Ovary (tissue), 9 donors: ENCODE results near the gene DTX4. TPM values are rescaled to one million over a fixed set of nuclear protein-coding genes. Genes with fewer than 3 reads are reported as not detected.
A peak's percentile ranks its signal among the peaks of the same experiment; 100 is the strongest.

Experiments used
- DNase-seq, 5 donors: peaks; one replicate each; pipeline ENCODE4 v3.0.0-alpha.2; 2019 to 2020
- H3K27ac ChIP-seq, 2 donors: fragments of 200-600 bp; one replicate each; pipeline versions ENCODE4 v1.5.1 to v1.8.0; 2019 to 2022
- H3K27me3 ChIP-seq: fragments of 200-600 bp; one replicate; pipeline ENCODE4 v1.8.0; 2022
- H3K36me3 ChIP-seq: fragments of 200-600 bp; sonication (generic); one replicate; pipeline ENCODE4 v1.5.1; 2019
- H3K4me1 ChIP-seq: one replicate; pipeline ENCODE4 v1.8.1; 2013; ENCODE audit warnings: mild to moderate bottlenecking, moderate library complexity; ENCODE audit not compliant: insufficient read depth
- H3K4me3 ChIP-seq: fragments of 200-600 bp; sonication (generic); one replicate; pipeline ENCODE4 v1.5.1; 2017
- H3K9me3 ChIP-seq, 2 donors: fragments of 200-600 bp in 1 of 2; sonication (generic) in 1 of 2; one replicate each; pipeline versions ENCODE4 v1.5.1 to v1.8.1; 2013 to 2019; ENCODE audit warnings: mild to moderate bottlenecking in 1 of 2, moderate library complexity in 1 of 2
- EP300 ChIP-seq: sonication (generic); formaldehyde crosslinking; IDR thresholded peaks from one replicate; pipeline ENCODE4 v1.6.1; 2017; ENCODE audit warnings: antibody characterized with exemption
- POLR2A ChIP-seq: fragments of 450-650 bp; IDR thresholded peaks from one replicate; pipeline ENCODE4 v1.6.1; 2017; ENCODE audit warnings: antibody characterized with exemption, mild to moderate bottlenecking, moderate library complexity
- whole genome bisulfite sequencing, 3 donors: extraction: QIAGEN DNeasy Blood & Tissue Kit in 1 of 3; methylation state at CpG; one replicate each; pipeline versions ENCODE4 v1.1.5 to v1.1.7; 2013 to 2017; 5-methylcytosine and 5-hydroxymethylcytosine counted together
- intact Hi-C, 4 donors: fragments of 100-400 bp; cut with DNase I; formaldehyde crosslinking; loops; one replicate each; pipeline versions ENCODE4 v1.11.0 to v1.15.1; 2022 to 2023
- polyA plus RNA-seq, 2 donors: library from polyadenylated mRNA; stranded (reverse); fragments of 200-250 nt in 1 of 2; fragments of 350-450 nt in 1 of 2; fragmentation: Illumina TruSeq in 1 of 2; extraction: RNeasy Lipid Tissue Mini Kit (QIAGEN cat#74804) in 1 of 2; gene quantifications; one replicate each; pipeline ENCODE4 v1.2.3, GENCODE V29; 2013 to 2014
- total RNA-seq, 7 donors: library from RNA; depleted of rRNA in 2 of 7; stranded (reverse); fragments of >200 nt in 2 of 7; fragmentation: NEBNext Ultra II Directional in 3 of 7; extraction: Animal tissue kit (Norgen Biotek cat#: 25700) in 3 of 7; gene quantifications; one replicate each; pipeline versions ENCODE4 v1.1.0 to v1.2.4, GENCODE V29; 2016 to 2023
- TF ChIP-seq, protein P1 (sequence below), 3 donors: fragments of 450-650 bp in 2 of 3; fragments of 200-600 bp in 1 of 3; IDR thresholded peaks; one replicate each; pipeline versions ENCODE4 v1.5.1 to v1.8.0; 2016 to 2022; ENCODE audit warnings: antibody characterized with exemption in 3 of 3, mild to moderate bottlenecking in 1 of 3
- donor health status: DM: no; HTN: no; CAD: no; lungs with moderate emphysema.
- donor health status: DM: no; HTN: no; CAD: no.
- donor health status: Bipolar disorder and iron deficiency.
- donor health status: DM: yes; HTN: yes; CAD: no.
- donor health status: DM: no; HTN: no; CAD: no.
- donor health status: DM: yes; HTN: yes; CAD: no.

The DTX4 gene
- total and polyA plus RNA-seq, 9 donors = 6.1 to 21.5 (median 16.9) TPM

DNA sequence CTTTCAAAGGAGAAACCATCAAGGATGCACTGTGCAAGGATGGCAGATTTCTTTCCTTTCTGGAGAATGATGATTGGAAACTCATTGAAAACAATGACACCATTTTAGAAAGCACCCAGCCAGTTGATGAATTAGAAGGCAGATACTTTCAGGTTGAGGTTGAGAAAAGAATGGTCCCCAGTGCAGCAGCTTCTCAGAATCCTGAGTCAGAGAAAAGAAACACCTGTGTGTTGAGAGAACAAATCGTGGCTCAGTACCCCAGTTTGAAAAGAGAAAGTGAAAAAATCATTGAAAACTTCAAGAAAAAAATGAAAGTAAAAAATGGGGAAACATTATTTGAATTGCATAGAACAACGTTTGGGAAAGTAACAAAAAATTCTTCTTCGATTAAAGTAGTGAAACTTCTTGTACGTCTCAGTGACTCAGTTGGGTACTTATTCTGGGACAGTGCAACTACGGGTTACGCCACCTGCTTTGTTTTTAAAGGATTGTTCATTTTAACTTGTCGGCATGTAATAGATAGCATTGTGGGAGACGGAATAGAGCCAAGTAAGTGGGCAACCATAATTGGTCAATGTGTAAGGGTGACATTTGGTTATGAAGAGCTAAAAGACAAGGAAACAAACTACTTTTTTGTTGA lies 19.5 kb upstream of the DTX4 start:
- no peaks in the 10 kb centered on the region for H3K9me3 ChIP-seq
- WGBS, 3 donors = 89 to 96% (median 93%) methylated on average over 8 of the region's 8 CpGs
- intact Hi-C loops = no loop called here
- no peak overlapping the region for H3K27ac ChIP-seq
- DNase-seq = no peak
- no peaks in the 10 kb centered on the region for H3K36me3 ChIP-seq
- H3K27me3 ChIP-seq = no peaks in the 10 kb centered on the region
- TF ChIP-seq, protein P1, sequence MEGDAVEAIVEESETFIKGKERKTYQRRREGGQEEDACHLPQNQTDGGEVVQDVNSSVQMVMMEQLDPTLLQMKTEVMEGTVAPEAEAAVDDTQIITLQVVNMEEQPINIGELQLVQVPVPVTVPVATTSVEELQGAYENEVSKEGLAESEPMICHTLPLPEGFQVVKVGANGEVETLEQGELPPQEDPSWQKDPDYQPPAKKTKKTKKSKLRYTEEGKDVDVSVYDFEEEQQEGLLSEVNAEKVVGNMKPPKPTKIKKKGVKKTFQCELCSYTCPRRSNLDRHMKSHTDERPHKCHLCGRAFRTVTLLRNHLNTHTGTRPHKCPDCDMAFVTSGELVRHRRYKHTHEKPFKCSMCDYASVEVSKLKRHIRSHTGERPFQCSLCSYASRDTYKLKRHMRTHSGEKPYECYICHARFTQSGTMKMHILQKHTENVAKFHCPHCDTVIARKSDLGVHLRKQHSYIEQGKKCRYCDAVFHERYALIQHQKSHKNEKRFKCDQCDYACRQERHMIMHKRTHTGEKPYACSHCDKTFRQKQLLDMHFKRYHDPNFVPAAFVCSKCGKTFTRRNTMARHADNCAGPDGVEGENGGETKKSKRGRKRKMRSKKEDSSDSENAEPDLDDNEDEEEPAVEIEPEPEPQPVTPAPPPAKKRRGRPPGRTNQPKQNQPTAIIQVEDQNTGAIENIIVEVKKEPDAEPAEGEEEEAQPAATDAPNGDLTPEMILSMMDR (IDR thresholded peaks at IDR 0.05) = no peak
- TF ChIP-seq POLR2A (no peak), EP300 (no peak)
- H3K4me1 ChIP-seq = no peaks in the 10 kb centered on the region
- no peak overlapping the region for H3K4me3 ChIP-seq

DNA sequence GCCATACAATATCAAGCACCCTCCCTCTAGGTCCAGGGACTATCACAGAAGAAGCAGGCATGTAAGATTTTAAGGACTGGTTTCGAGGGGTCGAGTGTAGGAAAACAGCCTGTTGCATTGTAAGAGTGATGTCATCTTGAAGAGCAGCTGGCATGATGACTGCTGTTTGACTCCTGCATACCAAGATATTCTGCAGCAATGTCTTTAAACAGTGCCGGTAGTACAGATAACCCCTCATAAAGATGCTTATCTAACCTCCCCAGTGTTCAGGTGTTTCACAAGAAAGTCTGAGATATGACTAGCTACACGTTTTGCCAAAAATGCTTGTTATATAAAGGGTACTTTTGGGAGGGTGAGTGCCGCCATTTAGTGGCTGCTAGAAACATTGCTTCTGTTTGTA lies 17.3 kb upstream of the DTX4 start:
- Histone ChIP-seq H3K4me1 (no peaks in the 10 kb centered on the region), H3K9me3 (no peaks in the 10 kb centered on the region), H3K4me3 (no peak overlapping the region), H3K27me3 (no peaks in the 10 kb centered on the region), H3K27ac (no peak overlapping the region), H3K36me3 (no peaks in the 10 kb centered on the region)
- WGBS, 3 donors = 76 to 83% (median 79%) methylated on average over 5 of the region's 5 CpGs
- DNase-seq = no peak
- intact Hi-C loops = no loop called here
- TF ChIP-seq, protein P1 (IDR thresholded peaks at IDR 0.05) = no peak
- TF ChIP-seq POLR2A (no peak), EP300 (no peak)

DNA sequence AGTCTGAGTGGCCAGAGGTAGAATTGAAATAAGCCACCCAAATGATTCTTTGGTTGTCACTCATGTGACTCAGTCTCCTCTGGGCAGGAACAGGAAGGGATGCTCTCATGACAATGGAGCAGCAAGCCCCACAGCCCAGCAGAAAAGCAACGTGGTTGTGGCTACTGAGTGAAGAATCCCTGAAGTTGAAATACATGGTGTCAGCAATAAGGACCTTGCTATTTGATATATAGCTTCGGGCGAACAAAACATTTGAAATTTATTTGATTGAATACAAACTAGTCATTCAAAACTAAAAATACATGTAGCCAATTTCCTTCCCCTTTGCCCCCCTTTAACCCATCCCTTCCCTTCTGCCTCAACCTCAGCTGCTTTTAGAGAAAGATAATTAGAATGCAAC lies 14.5 kb upstream of the DTX4 start:
- Histone ChIP-seq H3K4me1 (no peaks in the 10 kb centered on the region), H3K4me3 (no peak overlapping the region), H3K36me3 (no peaks in the 10 kb centered on the region), H3K27me3 (no peaks in the 10 kb centered on the region), H3K9me3 (no peaks in the 10 kb centered on the region), H3K27ac (no peak overlapping the region)
- DNase-seq = no peak
- 64 to 79% (median 72%) methylated on average over 3 of the region's 3 CpGs for WGBS, 3 donors
- intact Hi-C loops = no loop called here
- no peak for TF ChIP-seq POLR2A

DNA sequence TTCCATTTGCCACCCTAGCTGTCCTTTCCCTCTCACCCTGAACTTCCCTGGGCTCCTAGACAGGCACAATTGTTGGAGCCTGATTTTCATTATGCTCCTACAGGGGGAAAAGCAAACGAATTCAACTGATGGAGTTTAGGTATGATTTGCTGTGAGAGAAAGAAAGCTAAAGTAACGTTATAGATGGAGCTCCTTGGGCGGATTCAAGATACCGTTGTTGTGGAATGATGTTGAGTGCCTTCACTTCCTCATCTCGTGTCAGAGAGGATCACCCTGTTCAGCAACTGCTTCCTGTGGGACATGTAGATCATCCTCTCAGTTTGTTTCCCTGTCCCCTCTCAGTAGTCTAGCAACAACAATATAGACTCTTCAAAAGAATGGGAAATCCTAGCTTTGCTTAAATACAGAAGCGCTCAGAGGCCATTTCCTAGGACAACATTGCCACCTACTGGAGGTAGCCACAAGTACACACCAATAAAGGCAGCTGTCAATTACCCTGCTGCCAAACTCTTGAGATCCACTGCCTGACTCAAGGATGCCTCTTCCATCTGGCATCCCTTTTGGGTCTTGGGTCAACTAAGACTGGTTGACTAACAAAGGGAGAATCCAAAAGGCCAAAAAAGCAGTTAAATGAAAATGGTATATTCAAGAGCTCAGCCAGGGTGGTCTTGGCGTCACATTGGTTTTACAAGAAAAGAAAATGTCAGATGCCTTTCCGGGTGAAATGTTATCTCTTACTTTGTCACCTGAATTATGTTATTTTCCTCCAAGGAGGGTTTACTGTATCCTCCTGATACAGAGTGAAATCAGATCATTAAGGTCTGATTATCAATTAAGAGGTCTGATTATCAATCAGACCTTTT lies 13.5 kb upstream of the DTX4 start:
- DNase-seq = peak in 1 of 5 donors; percentile 55
- Histone ChIP-seq H3K27ac (no peak overlapping the region), H3K36me3 (no peaks in the 10 kb centered on the region), H3K4me1 (no peaks in the 10 kb centered on the region), H3K27me3 (no peaks in the 10 kb centered on the region), H3K9me3 (no peaks in the 10 kb centered on the region), H3K4me3 (no peak overlapping the region)
- intact Hi-C loops = no loop called here
- TF ChIP-seq, protein P1 (IDR thresholded peaks at IDR 0.05) = peak in 2 of 3 donors; percentile 60 to 66
- TF ChIP-seq EP300 (no peak), POLR2A (no peak)
- WGBS, 3 donors = 25 to 34% (median 29%) methylated on average over 8 of the region's 8 CpGs

DNA sequence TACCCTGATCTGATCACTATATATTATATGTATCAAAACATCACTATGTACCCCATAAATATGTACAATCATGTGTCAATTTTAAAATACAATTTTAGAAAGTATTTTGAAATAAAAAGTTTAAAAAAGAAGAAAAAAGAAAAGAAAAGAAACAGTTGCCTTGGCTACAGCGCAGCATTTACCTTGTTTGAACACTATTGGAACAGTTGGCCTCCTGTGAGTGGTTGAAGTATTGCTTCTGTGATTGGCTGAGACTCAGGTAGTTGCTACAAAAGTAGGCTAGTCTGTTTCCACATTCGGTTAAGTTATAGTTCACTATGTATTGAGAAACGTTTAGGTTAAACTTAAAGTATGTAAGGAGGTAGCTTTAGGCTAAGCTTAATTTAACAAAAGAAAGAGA lies 7.9 kb upstream of the DTX4 start:
- TF ChIP-seq POLR2A (no peak), EP300 (no peak)
- DNase-seq = no peak
- Histone ChIP-seq H3K36me3 (no peaks in the 10 kb centered on the region), H3K27me3 (no peaks in the 10 kb centered on the region), H3K4me3 (no peak overlapping the region), H3K27ac (no peak overlapping the region), H3K4me1 (no peaks in the 10 kb centered on the region), H3K9me3 (no peaks in the 10 kb centered on the region)
- WGBS, 3 donors = 65 to 87% (median 66%) methylated on average over 3 of the region's 3 CpGs
- intact Hi-C loops = no loop called here
